PC-3 (cell line): ENCODE results near the gene GPC6. TPM values are rescaled to one million over a fixed set of nuclear protein-coding genes. Genes with fewer than 3 reads are reported as not detected.

Experiments
- ATAC-seq: fragments of 200-7000 bp; cut with Tn5 transposase; 2 replicates; pipeline ENCODE4 v1.9.1; 2020; ENCODE audit warnings: mild to moderate bottlenecking, moderate library complexity
- BruUV-seq: library from RNA; stranded (reverse); fragments of 400-500 nt; replicated peaks from 2 replicates; lab custom pipeline; 2021; lab: Mats Ljungman, UMichigan
- CTCF ChIA-PET: fragments of 300-600 bp; sonication (Branson Sonifier 250); formaldehyde crosslinking; loops from one replicate; lab custom pipeline; 2022; ENCODE audit warnings: antibody characterized with exemption; lab: Charles Lee
- POLR2A ChIA-PET: fragments of 300-600 bp; sonication (Branson Sonifier 250); formaldehyde crosslinking; loops from one replicate; lab custom pipeline; 2022; ENCODE audit warnings: antibody characterized with exemption; ENCODE audit not compliant: unreplicated experiment; lab: Charles Lee
- DNase-seq: peaks from one replicate; pipeline ENCODE4 v3.0.0-alpha.2; 2015
- H2AFZ ChIP-seq: fragments of 300-600 bp; sonication (generic); 2 replicates; pipeline ENCODE4 v1.6.0; 2016; ENCODE audit warnings: antibody characterized with exemption, low read length
- H3F3A ChIP-seq: fragments of 300-600 bp; sonication (generic); one replicate; pipeline ENCODE4 v1.6.0; 2017; ENCODE audit warnings: antibody characterized with exemption, low read length, control low read depth, mild to moderate bottlenecking; ENCODE audit not compliant: unreplicated experiment
- H3K27ac ChIP-seq: fragments of 300-600 bp; sonication (generic); 2 replicates; pipeline ENCODE4 v1.5.1; 2016; ENCODE audit warnings: mild to moderate bottlenecking, low read length
- H3K27me3 ChIP-seq: fragments of 300-600 bp; sonication (generic); 2 replicates; pipeline ENCODE4 v1.6.1; 2016; ENCODE audit warnings: low read length, mixed read lengths
- H3K36me3 ChIP-seq: fragments of 300-600 bp; sonication (generic); 2 replicates; pipeline ENCODE4 v1.6.1; 2016; ENCODE audit warnings: low read depth, mixed run types, low read length, mixed read lengths
- H3K4me1 ChIP-seq: fragments of 300-600 bp; sonication (generic); 2 replicates; pipeline ENCODE4 v1.5.1; 2016; ENCODE audit warnings: low read length; ENCODE audit not compliant: insufficient read depth
- H3K4me2 ChIP-seq: fragments of 300-600 bp; sonication (generic); 2 replicates; pipeline ENCODE4 v1.6.0; 2016; ENCODE audit warnings: low read length
- H3K4me3 ChIP-seq: fragments of 300-600 bp; sonication (generic); 2 replicates; pipeline ENCODE4 v1.5.1; 2016; ENCODE audit warnings: mild to moderate bottlenecking, low read length, mixed read lengths
- H3K79me2 ChIP-seq: fragments of 300-600 bp; sonication (generic); 2 replicates; pipeline ENCODE4 v1.6.1; 2017; ENCODE audit warnings: low read length, mixed read lengths
- H3K9ac ChIP-seq: fragments of 300-600 bp; sonication (generic); 2 replicates; pipeline ENCODE4 v1.6.0; 2016; ENCODE audit warnings: mild to moderate bottlenecking, low read length
- H3K9me2 ChIP-seq: fragments of 300-600 bp; sonication (generic); replicated peaks from 2 replicates; pipeline ENCODE4 v1.6.1; 2016; ENCODE audit warnings: mixed run types, low read length, mixed read lengths
- H3K9me3 ChIP-seq: fragments of 300-600 bp; sonication (generic); 2 replicates; pipeline ENCODE4 v1.6.1; 2016; ENCODE audit warnings: low read length, mixed read lengths
- H4K20me1 ChIP-seq: fragments of 300-600 bp; sonication (generic); 2 replicates; pipeline ENCODE4 v1.6.1; 2016; ENCODE audit warnings: low read length, mixed read lengths
- CTCF ChIP-seq: fragments of 300-600 bp; sonication (generic); conservative IDR thresholded peaks from 2 replicates; pipeline ENCODE4 v1.5.1; 2017; ENCODE audit warnings: antibody characterized with exemption, low read depth, mild to moderate bottlenecking, low read length
- EZH2 ChIP-seq: fragments of 300-600 bp; sonication (generic); IDR thresholded peaks from one replicate; pipeline ENCODE4 v1.6.1; 2017; ENCODE audit warnings: antibody characterized with exemption, mild to moderate bottlenecking, low read length; ENCODE audit not compliant: unreplicated experiment
- EZH2phosphoT487 ChIP-seq: fragments of 300-600 bp; sonication (generic); IDR thresholded peaks from 2 replicates; pipeline ENCODE4 v1.6.1; 2018; ENCODE audit warnings: mild to moderate bottlenecking, antibody characterized with exemption, low read length, borderline replicate concordance
- intact Hi-C: fragments of 100-400 bp; cut with micrococcal nuclease; formaldehyde crosslinking; loops from 2 replicates; pipeline ENCODE4 v1.9.0; 2023
- total RNA-seq: library from RNA; depleted of rRNA; stranded (reverse); fragments of >200 nt; gene quantifications from 2 replicates; pipeline ENCODE4 v1.2.3, GENCODE V29; 2014

Gene GPC6
- total RNA-seq, 1 experiment from 2014 or later = 3.5 TPM

GRCh38 chr13:93942016-93942415 is 715.4 kb downstream of the GPC6 start:
- Histone ChIP-seq H2AFZ (no peak overlapping the region), H3K4me3 (no peak overlapping the region), H3K9me2 (no peaks in the 10 kb centered on the region), H3K4me2 (no peak overlapping the region), H3K9me3 (no peaks in the 10 kb centered on the region), H3K27ac (no peak overlapping the region), H3K9ac (no peak overlapping the region), H3K79me2 (no peaks in the 10 kb centered on the region), H3K27me3 (no peaks in the 10 kb centered on the region), H3F3A (no peaks in the 10 kb centered on the region), H4K20me1 (no peaks in the 10 kb centered on the region), H3K36me3 (no peaks in the 10 kb centered on the region), H3K4me1 (no peaks in the 10 kb centered on the region)
- intact Hi-C loops = no loop called here
- no peak for DNase-seq
- ATAC-seq = no peak
- POLR2A ChIA-PET = no interaction called here
- no peak for TF ChIP-seq CTCF
- no peak for TF ChIP-seq EZH2phosphoT487
- no peak for TF ChIP-seq EZH2
- CTCF ChIA-PET = no interaction called here
- no TSS peak for BruUV-seq

GRCh38 chr13:93945621-93946020 is 719.0 kb downstream of the GPC6 start:
- BruUV-seq = no TSS peak
- H3K4me3 ChIP-seq = no peak overlapping the region
- ChIA-PET CTCF (no interaction called here), POLR2A (no interaction called here)
- H3K9ac ChIP-seq = no peak overlapping the region
- H4K20me1 ChIP-seq = no peaks in the 10 kb centered on the region
- H3K4me2 ChIP-seq = no peak overlapping the region
- no peak overlapping the region for H3K27ac ChIP-seq
- H3K9me2 ChIP-seq = no peaks in the 10 kb centered on the region
- no peaks in the 10 kb centered on the region for H3K27me3 ChIP-seq
- no peak for DNase-seq
- H2AFZ ChIP-seq = no peak overlapping the region
- no peaks in the 10 kb centered on the region for H3K79me2 ChIP-seq
- intact Hi-C loops = no loop called here
- no peaks in the 10 kb centered on the region for H3F3A ChIP-seq
- no peaks in the 10 kb centered on the region for H3K36me3 ChIP-seq
- H3K9me3 ChIP-seq = no peaks in the 10 kb centered on the region
- no peak for ATAC-seq
- no peaks in the 10 kb centered on the region for H3K4me1 ChIP-seq
- TF ChIP-seq EZH2phosphoT487 = no peak
- TF ChIP-seq EZH2 = no peak
- no peak for TF ChIP-seq CTCF

- Histone ChIP-seq H3K27me3 (no peaks in the 10 kb centered on the region), H3K9ac (no peak overlapping the region), H3K36me3 (no peaks in the 10 kb centered on the region), H3K4me1 (no peaks in the 10 kb centered on the region), H3K4me2 (no peak overlapping the region), H3K9me2 (no peaks in the 10 kb centered on the region), H4K20me1 (no peaks in the 10 kb centered on the region), H3K4me3 (no peak overlapping the region), H3K79me2 (no peaks in the 10 kb centered on the region), H2AFZ (no peak overlapping the region), H3K9me3 (no peaks in the 10 kb centered on the region), H3K27ac (no peak overlapping the region), H3F3A (no peaks in the 10 kb centered on the region)
- ChIA-PET CTCF (no interaction called here), POLR2A (no interaction called here)
- intact Hi-C loops = no loop called here
- ATAC-seq = no peak
- BruUV-seq = no TSS peak
- no peak for DNase-seq
- TF ChIP-seq EZH2phosphoT487 (no peak), CTCF (no peak), EZH2 (no peak)
Observed at GRCh38 chr13:93946994-93947393, 720.4 kb downstream of the GPC6 start.
